HG02840 (cell line): Measurements from ENCODE around the gene IL19.

ENCODE experiments used
- ATAC-seq: cut with Tn5 transposase; IDR thresholded peaks from one replicate; pipeline ENCODE4 v1.9.1; 2021; ENCODE audit warnings: mild to moderate bottlenecking, moderate library complexity, moderate number of reproducible peaks; ENCODE audit not compliant: unreplicated experiment, low FRiP score

The IL19 gene

DNA sequence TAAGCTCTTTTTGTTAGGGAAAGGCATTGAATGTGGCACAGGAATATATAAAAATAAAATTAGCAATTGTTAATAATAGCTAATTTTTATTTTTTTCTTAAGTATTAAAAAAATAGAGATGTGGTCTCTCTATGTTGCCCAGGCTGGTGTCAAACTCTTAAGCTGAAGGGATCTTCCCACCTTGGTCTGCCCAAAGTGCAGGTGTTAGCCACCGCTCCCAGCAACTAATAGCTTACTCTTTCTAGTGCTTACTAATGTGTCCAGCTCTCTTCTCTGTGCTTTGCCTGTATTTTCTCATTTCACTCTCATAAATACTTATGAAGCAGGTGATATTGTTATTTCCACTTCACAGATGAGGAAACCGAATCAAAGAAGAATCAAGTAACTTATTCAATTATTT lies 113.3 kb downstream of the IL19 start:
- ATAC-seq = no peak

DNA sequence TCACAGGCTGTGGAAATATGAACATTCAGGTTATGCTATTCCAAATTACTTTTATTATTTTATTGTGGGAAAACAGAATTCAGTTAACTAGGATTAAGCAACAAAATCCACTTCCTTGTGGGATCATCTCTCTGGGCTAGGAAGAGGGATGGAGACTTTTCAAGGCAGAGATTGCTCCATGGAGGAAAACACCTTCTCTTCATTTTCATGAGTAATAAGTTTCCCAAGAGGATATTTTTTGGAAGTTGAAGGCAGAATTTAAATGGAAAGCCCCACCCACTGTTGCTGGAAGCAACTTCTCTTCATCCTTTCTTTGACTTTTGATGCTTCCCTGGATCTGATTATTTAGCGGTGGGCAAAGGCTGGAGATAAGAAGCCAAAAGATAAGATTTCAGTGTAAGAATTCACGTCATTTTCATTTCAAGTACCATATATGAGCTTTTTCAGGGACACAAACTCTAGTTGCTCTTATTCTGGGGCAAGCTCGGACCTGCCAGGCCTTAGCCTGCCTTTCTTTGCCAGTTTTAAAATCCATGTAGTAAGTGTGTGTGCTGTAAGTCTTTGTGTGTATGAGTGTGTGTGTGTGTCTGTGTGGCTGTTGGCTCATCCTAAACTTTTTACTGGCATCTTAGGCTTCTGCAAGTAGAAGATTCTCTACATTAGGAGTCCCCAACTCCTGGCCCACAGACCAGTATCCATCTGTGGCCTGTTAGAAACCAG lies 114.9 kb downstream of the IL19 start:
- no peak for ATAC-seq

DNA sequence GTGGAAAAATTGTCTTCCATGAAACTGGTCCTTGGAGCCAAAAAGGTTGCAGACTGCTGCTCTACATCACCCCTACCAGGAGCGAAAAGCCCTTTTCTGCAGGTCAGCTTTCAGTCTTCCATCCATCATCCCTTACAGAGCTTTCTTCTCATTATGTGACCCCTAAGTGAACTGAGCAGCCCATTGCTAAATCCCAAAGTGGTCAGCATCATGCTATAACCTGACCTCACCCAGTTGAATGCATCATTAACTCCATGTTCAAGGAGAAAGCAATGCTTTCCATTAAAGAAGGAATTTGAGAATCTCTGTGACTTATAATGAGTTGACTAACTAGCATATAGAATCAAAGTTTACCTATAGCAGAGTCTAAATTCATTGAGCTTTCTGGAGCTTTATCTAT lies 116.3 kb downstream of the IL19 start:
- ATAC-seq = no peak

DNA sequence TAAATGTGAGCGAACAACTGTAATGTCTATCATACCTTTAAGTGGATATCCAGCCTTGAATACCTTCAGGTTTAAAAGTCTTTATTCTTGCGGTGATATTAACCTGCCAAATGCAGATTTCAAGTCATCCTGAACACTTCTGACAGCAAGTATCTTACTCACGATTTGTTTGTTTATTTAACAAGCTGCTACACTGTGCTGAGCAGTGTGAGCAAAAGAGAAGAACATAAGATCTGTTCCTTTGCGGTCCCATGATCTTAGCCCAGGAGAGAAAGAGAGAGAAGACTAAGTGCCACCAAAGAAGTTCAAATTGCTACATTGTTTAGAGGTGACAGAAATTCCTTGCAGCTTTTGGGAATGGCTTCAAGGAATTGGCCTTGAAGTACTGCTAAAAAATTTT lies 117.1 kb downstream of the IL19 start:
- no peak for ATAC-seq

DNA sequence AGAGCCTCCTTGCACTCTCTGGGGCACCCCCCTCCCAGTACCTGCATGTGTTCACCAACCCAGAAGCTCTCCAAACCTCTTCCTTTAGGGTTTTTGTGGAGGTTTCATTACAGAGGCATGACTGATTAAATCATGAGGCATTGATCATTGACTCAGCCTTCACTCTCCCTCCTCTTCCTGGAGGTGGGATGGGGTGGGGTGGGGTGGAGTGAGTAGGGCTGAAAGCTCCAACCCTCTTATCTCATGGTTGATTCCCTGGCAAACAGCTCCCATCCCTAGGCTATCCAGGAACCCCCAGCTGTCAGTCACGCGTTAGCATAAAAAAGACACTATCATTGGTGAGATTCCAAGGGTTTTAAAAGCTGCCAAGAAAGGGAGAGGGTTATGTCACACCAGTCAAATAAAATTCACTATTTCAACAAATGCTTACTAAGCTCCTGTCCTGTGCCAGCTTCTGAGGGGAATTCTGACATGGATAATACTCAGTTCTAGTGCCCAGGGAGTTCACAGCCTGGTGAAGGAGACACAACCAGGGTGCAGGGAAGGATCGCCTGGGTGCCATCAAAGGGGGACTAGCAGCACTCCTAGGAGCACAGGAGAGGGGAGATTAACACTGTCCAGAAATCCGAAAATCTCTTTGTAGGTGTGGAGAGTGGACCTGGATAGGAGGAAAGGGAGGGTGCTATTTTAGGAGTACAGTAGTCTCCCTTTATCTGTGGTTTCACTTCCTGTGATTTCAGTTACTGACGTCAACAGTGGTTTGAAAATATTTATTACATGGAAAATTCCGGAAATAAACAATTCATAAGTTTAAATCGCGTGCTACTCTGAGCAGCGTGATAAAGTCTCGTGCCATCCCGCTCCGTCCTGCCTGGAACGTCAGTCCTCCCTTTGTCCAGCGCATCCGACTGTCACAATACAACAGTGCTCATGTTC lies 119.8 kb downstream of the IL19 start:
- no peak for ATAC-seq

DNA sequence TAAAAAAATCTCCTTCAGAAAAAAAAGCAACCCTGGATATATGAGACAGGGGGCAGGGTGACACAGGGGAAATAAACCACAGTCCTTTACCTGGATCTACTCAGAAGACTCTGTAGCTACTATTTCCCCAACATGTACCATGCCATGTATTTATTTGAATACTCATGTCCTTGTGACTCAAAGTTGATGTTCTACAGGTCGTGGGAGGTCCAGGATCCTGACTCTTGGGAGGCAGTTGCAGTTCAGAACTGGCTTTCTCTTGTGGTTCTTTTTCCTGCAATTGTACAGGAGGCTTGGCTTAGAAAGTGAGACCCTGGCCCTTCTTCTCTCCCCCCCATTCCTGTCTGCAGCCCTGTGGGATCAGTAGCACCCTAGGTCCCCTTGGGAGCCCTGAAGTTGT lies 120.8 kb downstream of the IL19 start:
- ATAC-seq = no peak
